HEK293 (cell line): ENCODE measurements around the gene DDX47.
A peak's percentile ranks its signal among the peaks of the same experiment; 100 is the strongest.
"Not testable (repeated sequence)": the region's sequence is repeated elsewhere in the genome, so short reads cannot be mapped to it uniquely, and the experiment has no call there.

ENCODE experiments used
- CTCF ChIA-PET: fragments of 350-600 bp; formaldehyde crosslinking; extraction: SDS; loops from one replicate; lab custom pipeline; 2021; ENCODE audit warnings: antibody characterized with exemption; lab: Yijun Ruan, JAX
- POLR2A ChIA-PET: fragments of 300-600 bp; formaldehyde crosslinking; extraction: SDS; loops from one replicate; lab custom pipeline; 2020; ENCODE audit warnings: antibody characterized with exemption, inconsistent platforms; lab: Yijun Ruan, JAX
- H3K27ac ChIP-seq: fragments of 200-500 bp; sonication (Bioruptor generic); 2 replicates; pipeline ENCODE4 v1.5.1; 2014; ENCODE audit warnings: low read depth, low read length, control low read depth, inconsistent platforms; ENCODE audit errors: extremely low read depth
- H3K36me3 ChIP-seq, 2 experiments: fragments of 200-500 bp in 1 of 2; sonication (Bioruptor generic) in 1 of 2; 1 replicate in 1 of 2; 2 replicates in 1 of 2; pipeline ENCODE4 v1.5.1; 2014 to 2017; ENCODE audit warnings: inconsistent platforms in 2 of 2, low read length in 2 of 2; ENCODE audit not compliant: control insufficient read depth in 2 of 2, insufficient read depth in 1 of 2
- H3K4me1 ChIP-seq: fragments of 200-500 bp; sonication (Bioruptor generic); 2 replicates; pipeline ENCODE4 v1.5.1; 2014; ENCODE audit warnings: mild to moderate bottlenecking, low read length, inconsistent platforms; ENCODE audit not compliant: control insufficient read depth, insufficient read depth
- H3K4me3 ChIP-seq: 2 replicates; pipeline ENCODE4 v1.5.1; 2011; ENCODE audit warnings: low read depth, mild to moderate bottlenecking, control low read depth, low read length, moderate library complexity
- H3K9me3 ChIP-seq: fragments of 200-500 bp; sonication (Bioruptor generic); 2 replicates; pipeline ENCODE4 v1.5.1; 2014; ENCODE audit warnings: low read depth, low read length, inconsistent platforms; ENCODE audit not compliant: control insufficient read depth, insufficient read depth
- KLF16 ChIP-seq: fragments of 450-650 bp; formaldehyde crosslinking; IDR thresholded peaks from 2 replicates; pipeline ENCODE4 v1.5.1; 2017; ENCODE audit warnings: missing biosample characterization, missing genetic modification characterization
- KLF8 ChIP-seq: fragments of 450-650 bp; formaldehyde crosslinking; IDR thresholded peaks from 2 replicates; pipeline ENCODE4 v1.5.1; 2016; ENCODE audit warnings: missing biosample characterization, missing genetic modification characterization
- OSR2 ChIP-seq: fragments of 450-650 bp; formaldehyde crosslinking; IDR thresholded peaks from 2 replicates; pipeline ENCODE4 v1.5.1; 2016; ENCODE audit warnings: missing biosample characterization, missing genetic modification characterization
- OVOL3 ChIP-seq: fragments of 450-650 bp; formaldehyde crosslinking; IDR thresholded peaks from 2 replicates; pipeline ENCODE4 v1.5.1; 2016; ENCODE audit warnings: missing biosample characterization, missing genetic modification characterization
- RBAK ChIP-seq: fragments of 450-650 bp; formaldehyde crosslinking; IDR thresholded peaks from 2 replicates; pipeline ENCODE4 v1.5.1; 2016; ENCODE audit warnings: missing biosample characterization, missing genetic modification characterization
- SCRT1 ChIP-seq: fragments of 450-650 bp; formaldehyde crosslinking; IDR thresholded peaks from 2 replicates; pipeline ENCODE4 v1.5.1; 2016; ENCODE audit warnings: missing biosample characterization, missing genetic modification characterization, borderline replicate concordance
- TCF7L2 ChIP-seq: IDR thresholded peaks from 2 replicates; pipeline ENCODE4 v1.6.1; 2011; ENCODE audit warnings: low read depth, mild to moderate bottlenecking, inconsistent platforms, low read length, moderate library complexity, borderline replicate concordance
- ZBTB7A ChIP-seq: fragments of 450-650 bp; formaldehyde crosslinking; IDR thresholded peaks from 2 replicates; pipeline ENCODE4 v1.5.1; 2016; ENCODE audit warnings: low read depth, missing biosample characterization, missing genetic modification characterization
- ZNF121 ChIP-seq: fragments of 450-650 bp; formaldehyde crosslinking; IDR thresholded peaks from 2 replicates; pipeline ENCODE4 v1.5.1; 2016; ENCODE audit warnings: missing biosample characterization, missing genetic modification characterization
- ZNF138 ChIP-seq: fragments of 450-650 bp; formaldehyde crosslinking; IDR thresholded peaks from 2 replicates; pipeline ENCODE4 v1.5.1; 2016; ENCODE audit warnings: missing biosample characterization, missing genetic modification characterization, borderline replicate concordance
- ZNF19 ChIP-seq: fragments of 450-650 bp; formaldehyde crosslinking; IDR thresholded peaks from 2 replicates; pipeline ENCODE4; 2016; ENCODE audit warnings: missing biosample characterization, missing genetic modification characterization, low read depth
- ZNF2 ChIP-seq: fragments of 450-650 bp; formaldehyde crosslinking; IDR thresholded peaks from 2 replicates; pipeline ENCODE4 v1.5.1; 2016; ENCODE audit warnings: missing biosample characterization, missing genetic modification characterization
- ZNF391 ChIP-seq: fragments of 450-650 bp; formaldehyde crosslinking; IDR thresholded peaks from 2 replicates; pipeline ENCODE4 v1.5.1; 2016; ENCODE audit warnings: low read depth, missing biosample characterization, missing genetic modification characterization, borderline replicate concordance
- ZNF423 ChIP-seq: fragments of 450-650 bp; formaldehyde crosslinking; IDR thresholded peaks from 2 replicates; pipeline ENCODE4 v1.5.1; 2016; ENCODE audit warnings: missing biosample characterization, missing genetic modification characterization
- ZNF501 ChIP-seq: fragments of 450-650 bp; formaldehyde crosslinking; IDR thresholded peaks from 2 replicates; pipeline ENCODE4 v1.5.1; 2016; ENCODE audit warnings: missing biosample characterization, missing genetic modification characterization
- ZNF610 ChIP-seq: fragments of 450-650 bp; formaldehyde crosslinking; IDR thresholded peaks from 2 replicates; pipeline ENCODE4 v1.5.1; 2016; ENCODE audit warnings: missing biosample characterization, missing genetic modification characterization, borderline replicate concordance
- ZNF654 ChIP-seq: fragments of 450-650 bp; formaldehyde crosslinking; IDR thresholded peaks from 2 replicates; pipeline ENCODE4 v1.5.1; 2016; ENCODE audit warnings: low read depth, missing biosample characterization, missing genetic modification characterization
- ZNF843 ChIP-seq: fragments of 450-650 bp; formaldehyde crosslinking; IDR thresholded peaks from 2 replicates; pipeline ENCODE4 v1.5.1; 2016; ENCODE audit warnings: missing biosample characterization, missing genetic modification characterization
- TF ChIP-seq, protein P1 (sequence below): fragments of 450-650 bp; formaldehyde crosslinking; IDR thresholded peaks from 2 replicates; pipeline ENCODE4 v1.5.1; 2016; ENCODE audit warnings: missing biosample characterization, missing genetic modification characterization
- TF ChIP-seq, protein P2 (sequence below): fragments of 450-650 bp; formaldehyde crosslinking; IDR thresholded peaks from 2 replicates; pipeline ENCODE4 v1.5.1; 2016; ENCODE audit warnings: missing biosample characterization, missing genetic modification characterization
- TF ChIP-seq, protein P3 (sequence below): fragments of 450-650 bp; formaldehyde crosslinking; IDR thresholded peaks from 2 replicates; pipeline ENCODE4 v1.5.1; 2017; ENCODE audit warnings: missing biosample characterization, missing genetic modification characterization
- TF ChIP-seq, protein P4 (sequence below): sonication (generic); formaldehyde crosslinking; IDR thresholded peaks from 2 replicates; pipeline ENCODE4 v1.8.1; 2022; ENCODE audit warnings: mild to moderate bottlenecking, moderate library complexity, missing genetic modification reagents
- TF ChIP-seq, protein P5 (sequence below): fragments of 450-650 bp; formaldehyde crosslinking; IDR thresholded peaks from 2 replicates; pipeline ENCODE4 v1.5.1; 2016; ENCODE audit warnings: missing biosample characterization, missing genetic modification characterization

Gene DDX47

DNA sequence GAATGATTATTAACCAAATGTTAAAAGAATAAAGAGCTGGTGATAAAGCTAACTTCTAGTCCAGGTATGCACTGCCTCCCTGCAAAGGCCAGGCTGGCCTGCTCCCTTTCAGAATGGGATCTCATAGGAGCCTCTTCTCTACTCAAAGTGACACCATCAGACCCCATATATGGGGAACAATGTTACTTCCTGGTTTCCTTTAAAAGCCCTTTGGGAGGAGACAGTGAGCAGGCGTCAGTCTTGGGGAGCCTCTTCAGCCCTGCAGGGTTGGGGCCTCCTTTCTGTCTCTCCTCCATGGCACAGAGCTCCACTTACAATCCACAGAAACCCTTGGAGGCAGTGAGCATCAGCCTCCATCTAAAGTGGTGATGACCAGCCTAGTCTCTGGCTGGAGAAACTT, 60.9 kb downstream of the DDX47 start:
- Histone ChIP-seq H3K4me1 (peaks cover 29% of the 10 kb centered on the region), H3K27ac (no peak overlapping the region)
- POLR2A ChIA-PET, result interaction anchor here (3.3 kb wide), 1 partner anchor 17 kb away, joined by 24 read pairs; the partner anchor contains the start of gene GPRC5A

DNA sequence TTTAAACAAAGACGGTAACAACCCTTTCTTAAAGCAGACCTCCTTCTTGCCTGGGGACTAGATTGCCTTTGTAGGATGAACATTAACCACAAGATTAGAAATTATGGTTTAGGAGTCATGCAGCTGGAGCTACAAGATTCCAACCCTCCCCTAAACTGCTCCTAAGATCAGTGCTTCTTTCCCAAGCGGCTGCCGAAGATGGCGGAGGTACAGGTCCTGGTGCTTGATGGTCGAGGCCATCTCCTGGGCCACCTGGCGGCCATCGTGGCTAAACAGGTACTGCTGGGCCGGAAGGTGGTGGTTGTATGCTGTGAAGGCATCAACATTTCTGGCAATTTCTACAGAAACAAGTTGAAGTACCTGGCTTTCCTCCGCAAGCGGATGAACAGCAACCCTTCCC, 62.2 kb downstream of the DDX47 start:
- H3K9me3 ChIP-seq, H3K4me3 ChIP-seq, CTCF ChIA-PET, H3K36me3 ChIP-seq, H3K27ac ChIP-seq, POLR2A ChIA-PET: not testable (repeated sequence)
- H3K4me1 ChIP-seq, result peaks cover 29% of the 10 kb centered on the region

More for the DNA sequence above, 60.9 kb downstream of the DDX47 start:
- no peaks in the 10 kb centered on the region for H3K36me3 ChIP-seq
- no peak overlapping the region for H3K4me3 ChIP-seq
- no peaks in the 10 kb centered on the region for H3K9me3 ChIP-seq
- TF ChIP-seq KLF16 (tag by site-specific recombination) (no peak), ZNF19 (tag by site-specific recombination) (no peak), ZNF423 (tag by site-specific recombination) (no peak), ZNF391 (no peak)
- TF ChIP-seq, all 188 proteins: peak for 0
- CTCF ChIA-PET, result interaction anchor here (0.6 to 2.3 kb wide), 6 partner anchors 22 to 1126 kb away, joined by 3 to 7 read pairs (median 4); no protein-coding TSS in a partner anchor

DNA sequence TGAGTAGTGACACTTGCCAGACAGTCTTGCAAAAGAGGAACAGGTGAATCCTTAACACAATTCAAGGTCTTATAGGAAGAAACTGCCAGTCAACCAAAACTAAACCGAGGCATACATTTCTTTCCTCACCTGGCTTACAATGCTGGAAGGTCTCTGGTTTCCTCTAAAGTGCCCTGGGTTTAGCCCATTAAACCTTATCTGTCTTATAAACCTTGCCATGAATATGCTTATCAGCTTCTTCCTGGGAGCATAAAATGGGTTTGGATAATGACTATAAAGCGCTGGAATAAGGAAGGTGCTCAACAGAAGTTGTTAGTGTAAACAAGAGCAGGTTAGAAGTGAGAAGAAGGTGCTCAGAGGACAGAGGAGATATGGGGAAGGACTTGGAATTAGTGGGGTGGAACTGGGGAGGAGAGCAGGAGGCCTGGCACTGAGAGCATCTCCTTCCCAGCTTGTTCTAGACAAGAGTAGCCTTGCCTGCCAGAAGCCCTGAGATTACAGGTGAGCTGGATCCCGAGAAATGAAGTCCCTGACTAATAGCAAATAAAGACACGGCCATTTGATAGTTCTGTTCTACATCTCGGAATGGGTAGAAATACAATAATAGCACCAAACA, 64.1 kb downstream of the DDX47 start:
- H3K27ac ChIP-seq, result peak overlapping the region; percentile 80
- CTCF ChIA-PET, result interaction anchor here (0.9 to 1.6 kb wide), 5 partner anchors 13 to 89 kb away, joined by 3 to 10 read pairs (median 5); partner anchors contain the start of genes DDX47 and GPRC5A
- POLR2A ChIA-PET, result interaction anchor here (0.7 to 1.6 kb wide), 5 partner anchors 14 to 161 kb away, joined by 3 to 16 read pairs (median 3); partner anchors contain the start of genes CDKN1B and GPRC5A
- no peaks in the 10 kb centered on the region for H3K9me3 ChIP-seq
- no peak overlapping the region for H3K4me3 ChIP-seq
- peaks cover 21% of the 10 kb centered on the region for H3K4me1 ChIP-seq
- H3K36me3 ChIP-seq, result no peaks in the 10 kb centered on the region
- TF ChIP-seq OSR2 (tag by site-specific recombination), result peak; percentile 71
- peak; percentile 79; the same call in 1 of the 2 replicates for TF ChIP-seq SCRT1 (tag by site-specific recombination)
- no peak for TF ChIP-seq ZNF654 (tag by site-specific recombination)
- TF ChIP-seq, protein P1, sequence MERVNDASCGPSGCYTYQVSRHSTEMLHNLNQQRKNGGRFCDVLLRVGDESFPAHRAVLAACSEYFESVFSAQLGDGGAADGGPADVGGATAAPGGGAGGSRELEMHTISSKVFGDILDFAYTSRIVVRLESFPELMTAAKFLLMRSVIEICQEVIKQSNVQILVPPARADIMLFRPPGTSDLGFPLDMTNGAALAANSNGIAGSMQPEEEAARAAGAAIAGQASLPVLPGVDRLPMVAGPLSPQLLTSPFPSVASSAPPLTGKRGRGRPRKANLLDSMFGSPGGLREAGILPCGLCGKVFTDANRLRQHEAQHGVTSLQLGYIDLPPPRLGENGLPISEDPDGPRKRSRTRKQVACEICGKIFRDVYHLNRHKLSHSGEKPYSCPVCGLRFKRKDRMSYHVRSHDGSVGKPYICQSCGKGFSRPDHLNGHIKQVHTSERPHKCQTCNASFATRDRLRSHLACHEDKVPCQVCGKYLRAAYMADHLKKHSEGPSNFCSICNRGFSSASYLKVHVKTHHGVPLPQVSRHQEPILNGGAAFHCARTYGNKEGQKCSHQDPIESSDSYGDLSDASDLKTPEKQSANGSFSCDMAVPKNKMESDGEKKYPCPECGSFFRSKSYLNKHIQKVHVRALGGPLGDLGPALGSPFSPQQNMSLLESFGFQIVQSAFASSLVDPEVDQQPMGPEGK (tag by site-specific recombination), result no peak
- no peak for TF ChIP-seq KLF8 (tag by site-specific recombination)
- no peak for TF ChIP-seq ZNF610 (tag by site-specific recombination)
- TF ChIP-seq ZNF501 (tag by site-specific recombination), result no peak
- no peak for TF ChIP-seq RBAK (tag by site-specific recombination)
- peak; percentile 77 for TF ChIP-seq ZNF843 (tag by site-specific recombination)
- TF ChIP-seq, protein P2, sequence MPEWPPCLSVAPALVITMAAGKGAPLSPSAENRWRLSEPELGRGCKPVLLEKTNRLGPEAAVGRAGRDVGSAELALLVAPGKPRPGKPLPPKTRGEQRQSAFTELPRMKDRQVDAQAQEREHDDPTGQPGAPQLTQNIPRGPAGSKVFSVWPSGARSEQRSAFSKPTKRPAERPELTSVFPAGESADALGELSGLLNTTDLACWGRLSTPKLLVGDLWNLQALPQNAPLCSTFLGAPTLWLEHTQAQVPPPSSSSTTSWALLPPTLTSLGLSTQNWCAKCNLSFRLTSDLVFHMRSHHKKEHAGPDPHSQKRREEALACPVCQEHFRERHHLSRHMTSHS, result no peak
- TF ChIP-seq, protein P3, sequence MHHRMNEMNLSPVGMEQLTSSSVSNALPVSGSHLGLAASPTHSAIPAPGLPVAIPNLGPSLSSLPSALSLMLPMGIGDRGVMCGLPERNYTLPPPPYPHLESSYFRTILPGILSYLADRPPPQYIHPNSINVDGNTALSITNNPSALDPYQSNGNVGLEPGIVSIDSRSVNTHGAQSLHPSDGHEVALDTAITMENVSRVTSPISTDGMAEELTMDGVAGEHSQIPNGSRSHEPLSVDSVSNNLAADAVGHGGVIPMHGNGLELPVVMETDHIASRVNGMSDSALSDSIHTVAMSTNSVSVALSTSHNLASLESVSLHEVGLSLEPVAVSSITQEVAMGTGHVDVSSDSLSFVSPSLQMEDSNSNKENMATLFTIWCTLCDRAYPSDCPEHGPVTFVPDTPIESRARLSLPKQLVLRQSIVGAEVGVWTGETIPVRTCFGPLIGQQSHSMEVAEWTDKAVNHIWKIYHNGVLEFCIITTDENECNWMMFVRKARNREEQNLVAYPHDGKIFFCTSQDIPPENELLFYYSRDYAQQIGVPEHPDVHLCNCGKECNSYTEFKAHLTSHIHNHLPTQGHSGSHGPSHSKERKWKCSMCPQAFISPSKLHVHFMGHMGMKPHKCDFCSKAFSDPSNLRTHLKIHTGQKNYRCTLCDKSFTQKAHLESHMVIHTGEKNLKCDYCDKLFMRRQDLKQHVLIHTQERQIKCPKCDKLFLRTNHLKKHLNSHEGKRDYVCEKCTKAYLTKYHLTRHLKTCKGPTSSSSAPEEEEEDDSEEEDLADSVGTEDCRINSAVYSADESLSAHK (tag by site-specific recombination), result peak; percentile 58; the same call in 1 of the 2 replicates
- TF ChIP-seq, protein P4, sequence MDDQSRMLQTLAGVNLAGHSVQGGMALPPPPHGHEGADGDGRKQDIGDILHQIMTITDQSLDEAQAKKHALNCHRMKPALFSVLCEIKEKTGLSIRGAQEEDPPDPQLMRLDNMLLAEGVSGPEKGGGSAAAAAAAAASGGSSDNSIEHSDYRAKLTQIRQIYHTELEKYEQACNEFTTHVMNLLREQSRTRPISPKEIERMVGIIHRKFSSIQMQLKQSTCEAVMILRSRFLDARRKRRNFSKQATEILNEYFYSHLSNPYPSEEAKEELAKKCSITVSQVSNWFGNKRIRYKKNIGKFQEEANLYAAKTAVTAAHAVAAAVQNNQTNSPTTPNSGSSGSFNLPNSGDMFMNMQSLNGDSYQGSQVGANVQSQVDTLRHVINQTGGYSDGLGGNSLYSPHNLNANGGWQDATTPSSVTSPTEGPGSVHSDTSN (CRISPR knock-in tag), result no peak
- TF ChIP-seq ZBTB7A (tag by site-specific recombination), result no peak
- 0 out of 2 replicates have a peak, but pooled peaks have one; percentile 52 for TF ChIP-seq OVOL3 (tag by site-specific recombination)
- TF ChIP-seq ZNF121 (tag by site-specific recombination), result no peak
- TF ChIP-seq, protein P5, sequence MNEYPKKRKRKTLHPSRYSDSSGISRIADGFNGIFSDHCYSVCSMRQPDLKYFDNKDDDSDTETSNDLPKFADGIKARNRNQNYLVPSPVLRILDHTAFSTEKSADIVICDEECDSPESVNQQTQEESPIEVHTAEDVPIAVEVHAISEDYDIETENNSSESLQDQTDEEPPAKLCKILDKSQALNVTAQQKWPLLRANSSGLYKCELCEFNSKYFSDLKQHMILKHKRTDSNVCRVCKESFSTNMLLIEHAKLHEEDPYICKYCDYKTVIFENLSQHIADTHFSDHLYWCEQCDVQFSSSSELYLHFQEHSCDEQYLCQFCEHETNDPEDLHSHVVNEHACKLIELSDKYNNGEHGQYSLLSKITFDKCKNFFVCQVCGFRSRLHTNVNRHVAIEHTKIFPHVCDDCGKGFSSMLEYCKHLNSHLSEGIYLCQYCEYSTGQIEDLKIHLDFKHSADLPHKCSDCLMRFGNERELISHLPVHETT (tag by site-specific recombination), result no peak
- no peak for TF ChIP-seq TCF7L2
- no peak for TF ChIP-seq ZNF138
- TF ChIP-seq ZNF423 (tag by site-specific recombination), result no peak
- TF ChIP-seq ZNF2 (tag by site-specific recombination), result no peak
